ENCODE data around the gene DSCAML1. TPM values are rescaled to one million over a fixed set of nuclear protein-coding genes. Genes with fewer than 3 reads are reported as not detected.
"Not testable (repeated sequence)": the region's sequence is repeated elsewhere in the genome, so short reads cannot be mapped to it uniquely, and the experiment has no call there.

DSCAML1 gene
- total RNA-seq, 1 donor from 2014 or later = 0.95 TPM

- H3K4me1 ChIP-seq = no peaks in the 10 kb centered on the region
- no peaks in the 10 kb centered on the region for H3K27me3 ChIP-seq (ENCODE audit: low read depth)
- H3K27ac ChIP-seq = no peak overlapping the region
- H3K36me3 ChIP-seq = peaks cover 44% of the 10 kb centered on the region
- intact Hi-C loops (cut with DNase I) = no loop called here
- no peak overlapping the region for H3K4me3 ChIP-seq
- ATAC-seq (no peak), DNase-seq (no peak)
- no peak for TF ChIP-seq CTCF (IDR thresholded peaks at IDR 0.05)
- peaks cover 5% of the 10 kb centered on the region for H3K9me3 ChIP-seq
Observed at GRCh38 chr11:117410238-117410637, 386.8 kb downstream of the DSCAML1 start.

GRCh38 chr11:117409511-117409910 lies 387.5 kb downstream of the DSCAML1 start:
- ATAC-seq (no peak), DNase-seq (no peak)
- intact Hi-C loops (cut with DNase I) = no loop called here
- H3K36me3 ChIP-seq = peaks cover 49% of the 10 kb centered on the region
- H3K4me3 ChIP-seq = no peak overlapping the region
- no peaks in the 10 kb centered on the region for H3K4me1 ChIP-seq
- no peaks in the 10 kb centered on the region for H3K27me3 ChIP-seq (ENCODE audit: low read depth)
- no peak for TF ChIP-seq CTCF (IDR thresholded peaks at IDR 0.05)
- H3K9me3 ChIP-seq = peaks cover 5% of the 10 kb centered on the region
- H3K27ac ChIP-seq = no peak overlapping the region

- intact Hi-C loops (cut with DNase I) = no loop called here
- DNase-seq (no peak), ATAC-seq (no peak)
- H3K36me3 ChIP-seq = peaks cover 56% of the 10 kb centered on the region
- no peaks in the 10 kb centered on the region for H3K27me3 ChIP-seq (ENCODE audit: low read depth)
- H3K4me1 ChIP-seq = no peaks in the 10 kb centered on the region
- H3K4me3 ChIP-seq = no peak overlapping the region
- no peak for TF ChIP-seq CTCF (IDR thresholded peaks at IDR 0.05)
- no peak overlapping the region for H3K27ac ChIP-seq
- peaks cover 5% of the 10 kb centered on the region for H3K9me3 ChIP-seq
Observed at GRCh38 chr11:117408356-117408755, 388.7 kb downstream of the DSCAML1 start.

GRCh38 chr11:117407016-117407415 lies 390.0 kb downstream of the DSCAML1 start:
- H3K9me3 ChIP-seq = peaks cover 5% of the 10 kb centered on the region
- no peak for TF ChIP-seq CTCF (IDR thresholded peaks at IDR 0.05)
- ATAC-seq (no peak), DNase-seq (no peak)
- H3K4me1 ChIP-seq = no peaks in the 10 kb centered on the region
- no peak overlapping the region for H3K4me3 ChIP-seq
- H3K27me3 ChIP-seq (ENCODE audit: low read depth) = no peaks in the 10 kb centered on the region
- H3K36me3 ChIP-seq = peaks cover 47% of the 10 kb centered on the region
- no peak overlapping the region for H3K27ac ChIP-seq
- intact Hi-C loops (cut with DNase I) = no loop called here

- H3K27me3 ChIP-seq (ENCODE audit: low read depth); H3K4me1 ChIP-seq; H3K9me3 ChIP-seq; H3K4me3 ChIP-seq; intact Hi-C loops (cut with DNase I); DNase-seq; ATAC-seq; H3K27ac ChIP-seq: not testable (repeated sequence)
- H3K36me3 ChIP-seq = peaks cover 44% of the 10 kb centered on the region
Observed at GRCh38 chr11:117405898-117406297, 391.1 kb downstream of the DSCAML1 start.

GRCh38 chr11:117399100-117399840 lies 397.7 kb downstream of the DSCAML1 start:
- not testable (repeated sequence) for DNase-seq

GRCh38 chr11:117398618-117399017 lies 398.4 kb downstream of the DSCAML1 start:
- ATAC-seq = not testable (repeated sequence)

More at GRCh38 chr11:117399100-117399840, 397.7 kb downstream of the DSCAML1 start:
- intact Hi-C loops (cut with DNase I); ATAC-seq; H3K9me3 ChIP-seq; H3K4me3 ChIP-seq; H3K27me3 ChIP-seq (ENCODE audit: low read depth); H3K27ac ChIP-seq; H3K4me1 ChIP-seq: not testable (repeated sequence)
- peaks cover 48% of the 10 kb centered on the region for H3K36me3 ChIP-seq

More at GRCh38 chr11:117398618-117399017, 398.4 kb downstream of the DSCAML1 start:
- H3K27ac ChIP-seq; H3K4me1 ChIP-seq; H3K9me3 ChIP-seq; intact Hi-C loops (cut with DNase I); H3K27me3 ChIP-seq (ENCODE audit: low read depth); H3K4me3 ChIP-seq; DNase-seq: not testable (repeated sequence)
- peaks cover 50% of the 10 kb centered on the region for H3K36me3 ChIP-seq

All from lower lobe of right lung (tissue), 2 donors.